GM21360 (cell line): Measurements from ENCODE around the gene MTMR1.

ENCODE experiments used
- ATAC-seq: cut with Tn5 transposase; IDR thresholded peaks from one replicate; pipeline ENCODE4 v1.9.1; 2021; ENCODE audit warnings: mild to moderate bottlenecking, moderate library complexity; ENCODE audit not compliant: unreplicated experiment

MTMR1 gene

GRCh38 chrX:150777328-150777992 is 84.3 kb downstream of the MTMR1 start:
- ATAC-seq, result no peak

- ATAC-seq, result no peak
Measured at GRCh38 chrX:150779385-150779784, 86.2 kb downstream of the MTMR1 start.

GRCh38 chrX:150781677-150782076 is 88.5 kb downstream of the MTMR1 start:
- no peak for ATAC-seq

DNA sequence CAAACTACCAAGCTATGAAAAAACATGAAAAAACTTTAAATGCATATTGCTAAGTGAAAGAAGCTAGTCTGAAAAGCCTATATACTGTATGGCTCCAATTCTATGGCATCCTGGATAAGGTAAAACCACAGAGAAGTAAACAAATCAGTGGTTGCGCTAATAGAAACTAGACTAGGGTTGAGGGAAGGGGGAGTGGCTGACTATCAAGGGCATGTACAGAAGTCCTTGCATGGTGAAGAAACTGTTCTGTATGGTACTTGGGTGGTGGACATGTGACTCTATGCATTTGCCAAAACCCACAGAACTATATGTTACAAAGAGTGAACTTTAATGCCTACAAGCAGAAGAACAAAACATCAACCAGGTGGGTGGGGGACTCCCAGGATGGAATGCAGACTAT is 96.8 kb downstream of the MTMR1 start:
- no peak for ATAC-seq

DNA sequence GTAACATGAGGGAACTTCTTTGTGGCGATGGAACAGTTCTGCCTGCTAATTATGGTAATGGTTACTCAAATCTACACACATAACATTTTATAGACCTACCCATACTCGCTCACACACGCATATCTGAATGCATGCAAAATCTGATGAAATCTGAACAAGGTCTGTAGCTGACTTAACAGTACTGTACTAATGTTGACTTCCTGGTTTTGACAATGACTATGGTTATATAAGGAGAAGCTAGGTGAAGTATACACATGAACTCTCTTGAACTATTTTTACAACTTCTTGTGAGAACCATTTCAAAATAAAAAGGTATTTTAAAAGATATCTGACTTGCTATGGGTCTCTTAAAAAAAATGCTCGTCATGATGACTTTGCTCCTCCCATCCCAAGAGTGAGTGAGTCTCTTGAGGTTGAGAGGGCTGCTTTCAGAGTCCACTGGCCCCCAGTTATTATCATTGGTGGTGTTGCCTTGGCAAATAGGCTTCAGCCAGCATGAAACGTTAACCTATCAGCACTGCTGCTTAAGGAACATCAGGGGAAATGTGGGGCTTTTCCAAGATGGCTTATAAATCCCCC is 99.8 kb downstream of the MTMR1 start:
- ATAC-seq, result no peak

DNA sequence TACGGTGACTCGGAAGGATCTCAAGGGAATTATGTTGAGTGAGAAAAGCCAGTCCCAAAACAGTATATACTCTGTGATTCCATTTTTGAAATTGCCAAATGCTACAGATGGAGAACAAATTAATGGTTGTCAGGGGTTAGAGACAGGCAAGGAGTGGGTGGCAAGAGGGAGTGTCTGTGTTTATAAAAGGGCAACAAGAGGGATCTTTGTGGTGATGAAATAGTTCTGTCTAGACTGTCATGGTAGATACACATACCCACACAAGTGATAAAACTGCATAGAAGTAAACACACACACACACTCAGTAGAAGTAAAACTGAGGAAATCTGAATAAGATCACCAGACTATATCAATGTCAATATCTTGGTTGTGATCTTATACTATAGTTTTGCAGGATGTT is 112.5 kb downstream of the MTMR1 start:
- ATAC-seq, result no peak

DNA sequence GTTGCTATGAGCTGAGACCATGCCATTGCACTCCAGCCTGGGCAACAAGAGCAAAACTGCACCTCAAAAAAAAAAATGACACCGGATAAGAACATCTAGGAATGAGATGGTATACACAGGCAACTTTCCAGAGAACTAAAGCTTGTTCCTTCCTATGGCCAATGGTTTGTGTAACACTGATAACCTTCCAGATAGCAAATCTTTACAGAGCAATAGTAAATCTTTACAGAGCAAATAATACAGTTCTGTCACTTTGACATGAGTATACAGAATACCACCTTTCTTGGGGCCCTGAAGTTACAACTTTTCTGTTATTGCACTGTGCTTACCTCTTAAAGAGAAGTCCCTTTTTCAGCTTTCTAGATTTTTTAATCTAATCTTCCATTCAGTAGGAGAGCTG is 113.6 kb downstream of the MTMR1 start:
- no peak for ATAC-seq

GRCh38 chrX:150813922-150814321 is 120.7 kb downstream of the MTMR1 start:
- ATAC-seq, result no peak
